SU-DHL-6 (cell line): ENCODE data around the gene AGTRAP.

Source experiments
- EZH2phosphoT487 ChIP-seq: fragments of 200-600 bp; sonication (generic), shearing (Covaris generic); conservative IDR thresholded peaks from 2 replicates; pipeline ENCODE4 v1.6.1; 2018; ENCODE audit warnings: mild to moderate bottlenecking, antibody characterized with exemption, low read length, moderate library complexity, mixed read lengths
- TF ChIP-seq, protein P1 (sequence below): fragments of 200-600 bp; sonication (generic); IDR thresholded peaks from one replicate; pipeline ENCODE4 v1.5.1; 2017; ENCODE audit warnings: antibody characterized with exemption, mild to moderate bottlenecking, low read length, moderate library complexity; ENCODE audit not compliant: insufficient read depth, poor library complexity, severe bottlenecking

DNA sequence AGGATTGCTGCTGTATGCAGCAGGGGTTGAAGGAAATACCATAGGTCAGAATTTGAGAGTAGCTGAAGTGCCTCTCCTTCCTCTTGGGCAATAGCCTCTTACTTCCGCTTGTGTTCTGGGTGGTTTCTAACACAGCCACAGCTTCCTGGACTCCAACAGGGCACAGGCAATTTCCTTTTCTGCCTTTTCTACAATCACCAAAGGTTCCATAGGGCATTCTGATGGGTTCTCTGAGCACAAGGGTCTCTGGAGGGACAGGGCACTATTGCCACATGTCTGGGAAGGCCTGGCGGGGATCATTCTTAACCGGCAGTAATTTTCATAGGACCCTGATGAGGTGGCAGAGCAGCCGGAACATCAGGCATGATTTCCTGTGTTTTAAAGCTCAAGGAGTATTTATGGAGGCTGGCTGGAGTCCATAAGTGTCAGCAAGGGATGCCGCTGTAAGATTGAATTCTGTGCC is 5.5 kb upstream of the AGTRAP start:
- TF ChIP-seq, protein P1, sequence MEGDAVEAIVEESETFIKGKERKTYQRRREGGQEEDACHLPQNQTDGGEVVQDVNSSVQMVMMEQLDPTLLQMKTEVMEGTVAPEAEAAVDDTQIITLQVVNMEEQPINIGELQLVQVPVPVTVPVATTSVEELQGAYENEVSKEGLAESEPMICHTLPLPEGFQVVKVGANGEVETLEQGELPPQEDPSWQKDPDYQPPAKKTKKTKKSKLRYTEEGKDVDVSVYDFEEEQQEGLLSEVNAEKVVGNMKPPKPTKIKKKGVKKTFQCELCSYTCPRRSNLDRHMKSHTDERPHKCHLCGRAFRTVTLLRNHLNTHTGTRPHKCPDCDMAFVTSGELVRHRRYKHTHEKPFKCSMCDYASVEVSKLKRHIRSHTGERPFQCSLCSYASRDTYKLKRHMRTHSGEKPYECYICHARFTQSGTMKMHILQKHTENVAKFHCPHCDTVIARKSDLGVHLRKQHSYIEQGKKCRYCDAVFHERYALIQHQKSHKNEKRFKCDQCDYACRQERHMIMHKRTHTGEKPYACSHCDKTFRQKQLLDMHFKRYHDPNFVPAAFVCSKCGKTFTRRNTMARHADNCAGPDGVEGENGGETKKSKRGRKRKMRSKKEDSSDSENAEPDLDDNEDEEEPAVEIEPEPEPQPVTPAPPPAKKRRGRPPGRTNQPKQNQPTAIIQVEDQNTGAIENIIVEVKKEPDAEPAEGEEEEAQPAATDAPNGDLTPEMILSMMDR: no peak
- no peak for TF ChIP-seq EZH2phosphoT487
